Lung (tissue), 12 donors: ENCODE data around the gene ANXA2R. TPM values are rescaled to one million over a fixed set of nuclear protein-coding genes. Genes with fewer than 3 reads are reported as not detected.
"Not testable (repeated sequence)": the region's sequence is repeated elsewhere in the genome, so short reads cannot be mapped to it uniquely, and the experiment has no call there.

Experiments used
- ATAC-seq: fragments of 200-7000 bp; cut with Tn5 transposase; one replicate; pipeline ENCODE4 v1.9.1; 2020; ENCODE audit warnings: moderate number of reproducible peaks; ENCODE audit not compliant: insufficient read depth, low FRiP score
- DNase-seq, 3 donors: peaks; one replicate each; pipeline ENCODE4 v3.0.0-alpha.2; 2013 to 2017
- H3K27ac ChIP-seq, 2 donors: one replicate each; pipeline ENCODE4 v1.5.1; 2013; ENCODE audit warnings: mild to moderate bottlenecking in 2 of 2, moderate library complexity in 2 of 2, control low read depth in 1 of 2, inconsistent platforms in 1 of 2, low read depth in 1 of 2, low read length in 1 of 2
- H3K27me3 ChIP-seq, 3 donors: one replicate each; pipeline ENCODE4 v1.5.1; 2013; ENCODE audit warnings: low read length in 2 of 3; ENCODE audit not compliant: control insufficient read depth in 3 of 3, insufficient read depth in 3 of 3
- H3K36me3 ChIP-seq, 4 donors: one replicate each; pipeline ENCODE4 v1.5.1; 2013; ENCODE audit warnings: low read length in 4 of 4, mild to moderate bottlenecking in 1 of 4, moderate library complexity in 1 of 4; ENCODE audit not compliant: control insufficient read depth in 4 of 4, insufficient read depth in 4 of 4
- H3K4me1 ChIP-seq, 5 donors: one replicate each; pipeline ENCODE4 v1.5.1; 2013; ENCODE audit warnings: low read length in 5 of 5, mild to moderate bottlenecking in 2 of 5, moderate library complexity in 1 of 5; ENCODE audit not compliant: control insufficient read depth in 5 of 5, insufficient read depth in 5 of 5
- H3K4me3 ChIP-seq: one replicate; pipeline ENCODE4 v1.5.1; 2013; ENCODE audit warnings: mild to moderate bottlenecking, control low read depth, moderate library complexity
- H3K9ac ChIP-seq, 2 donors: one replicate each; pipeline ENCODE4 v1.5.1; 2013; ENCODE audit warnings: low read length in 2 of 2, control low read depth in 1 of 2; ENCODE audit not compliant: insufficient read depth in 1 of 2
- H3K9me3 ChIP-seq, 4 donors: one replicate each; pipeline ENCODE4 v1.5.1; 2013; ENCODE audit warnings: low read length in 3 of 4, mild to moderate bottlenecking in 1 of 4, moderate library complexity in 1 of 4; ENCODE audit not compliant: control insufficient read depth in 4 of 4, insufficient read depth in 3 of 4
- WGBS, 2 donors: extraction: QIAGEN DNeasy Blood & Tissue Kit; methylation state at CpG; one replicate each; pipeline ENCODE4 v1.1.7; 2013; 5-methylcytosine and 5-hydroxymethylcytosine counted together
- polyA plus RNA-seq, 2 donors: library from polyadenylated mRNA; stranded (reverse); fragments of 200-250 nt; gene quantifications; one replicate each; pipeline ENCODE4 v1.2.1, GENCODE V29; 2013
- total RNA-seq, 2 donors: library from RNA; depleted of rRNA in 1 of 2; stranded (reverse); fragments of >200 nt in 1 of 2; gene quantifications; one replicate each; pipeline ENCODE4 v1.2.1, GENCODE V29; 2014 to 2021
- TF ChIP-seq, protein P1 (sequence below): IDR thresholded peaks from 2 replicates; pipeline ENCODE4 v1.5.1; 2012; ENCODE audit warnings: mild to moderate bottlenecking; ENCODE audit errors: control extremely low read depth, extremely low read depth
- donor health status: control.
- donor health status: control.
- donor health status: Bipolar disorder and iron deficiency.
- donor health status: healthy.
- donor health status: DM: yes; HTN: yes; CAD: no.

Gene ANXA2R
- total and polyA plus RNA-seq, 4 donors, result 4.0 to 5.2 (median 4.8) TPM

GRCh38 chr5:43073597-43074546 lies 33.8 kb upstream of the ANXA2R start:
- no peaks in the 10 kb centered on the region for H3K9me3 ChIP-seq
- H3K4me3 ChIP-seq, result no peak overlapping the region
- TF ChIP-seq, protein P1, sequence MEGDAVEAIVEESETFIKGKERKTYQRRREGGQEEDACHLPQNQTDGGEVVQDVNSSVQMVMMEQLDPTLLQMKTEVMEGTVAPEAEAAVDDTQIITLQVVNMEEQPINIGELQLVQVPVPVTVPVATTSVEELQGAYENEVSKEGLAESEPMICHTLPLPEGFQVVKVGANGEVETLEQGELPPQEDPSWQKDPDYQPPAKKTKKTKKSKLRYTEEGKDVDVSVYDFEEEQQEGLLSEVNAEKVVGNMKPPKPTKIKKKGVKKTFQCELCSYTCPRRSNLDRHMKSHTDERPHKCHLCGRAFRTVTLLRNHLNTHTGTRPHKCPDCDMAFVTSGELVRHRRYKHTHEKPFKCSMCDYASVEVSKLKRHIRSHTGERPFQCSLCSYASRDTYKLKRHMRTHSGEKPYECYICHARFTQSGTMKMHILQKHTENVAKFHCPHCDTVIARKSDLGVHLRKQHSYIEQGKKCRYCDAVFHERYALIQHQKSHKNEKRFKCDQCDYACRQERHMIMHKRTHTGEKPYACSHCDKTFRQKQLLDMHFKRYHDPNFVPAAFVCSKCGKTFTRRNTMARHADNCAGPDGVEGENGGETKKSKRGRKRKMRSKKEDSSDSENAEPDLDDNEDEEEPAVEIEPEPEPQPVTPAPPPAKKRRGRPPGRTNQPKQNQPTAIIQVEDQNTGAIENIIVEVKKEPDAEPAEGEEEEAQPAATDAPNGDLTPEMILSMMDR, result no peak
- ATAC-seq, result no peak
- H3K9ac ChIP-seq, result no peak overlapping the region
- WGBS, 2 donors, result 95 to 97% methylated on average over 12 of the region's 12 CpGs
- no peak overlapping the region for H3K27ac ChIP-seq
- H3K4me1 ChIP-seq, result peaks cover 0 to 4% (median under 1%) of the 10 kb centered on the region in 5 donors
- H3K36me3 ChIP-seq, result peaks cover 4 to 13% (median 11%) of the 10 kb centered on the region in 4 donors
- no peak for DNase-seq
- H3K27me3 ChIP-seq, result no peaks in the 10 kb centered on the region

GRCh38 chr5:43069401-43069720 lies 29.2 kb upstream of the ANXA2R start:
- not testable (repeated sequence) for H3K27me3 ChIP-seq, DNase-seq, H3K9me3 ChIP-seq, H3K9ac ChIP-seq, H3K4me3 ChIP-seq, H3K27ac ChIP-seq, ATAC-seq
- 88 to 96% methylated on average over 3 of the region's 3 CpGs for WGBS, 2 donors
- Histone ChIP-seq H3K36me3 (peaks cover 3 to 12% (median 6%) of the 10 kb centered on the region in 4 donors), H3K4me1 (peaks cover 4 to 14% (median 11%) of the 10 kb centered on the region in 5 donors)

GRCh38 chr5:43068037-43068436 lies 27.9 kb upstream of the ANXA2R start:
- 75 to 79% methylated on average over 2 of the region's 2 CpGs for WGBS, 2 donors

More at GRCh38 chr5:43068037-43068436, 27.9 kb upstream of the ANXA2R start:
- Histone ChIP-seq H3K36me3 (peaks cover 3 to 12% (median 6%) of the 10 kb centered on the region in 4 donors), H3K27me3 (no peaks in the 10 kb centered on the region), H3K4me1 (peaks cover 1 to 14% (median 11%) of the 10 kb centered on the region in 5 donors), H3K9ac (peak overlapping the region; percentile 88 to 93), H3K27ac (peak overlapping the region in 1 of 2 donors; percentile 99), H3K9me3 (no peaks in the 10 kb centered on the region), H3K4me3 (peak overlapping the region; percentile 11)
- DNase-seq (no peak), ATAC-seq (no peak)
- TF ChIP-seq, protein P1, result no peak
